ENCODE results near the gene EFCAB6. TPM values are rescaled to one million over a fixed set of nuclear protein-coding genes. Genes with fewer than 3 reads are reported as not detected.

EFCAB6 gene
- total RNA-seq, 1 donor from 2014 or later = 1.1 TPM

GRCh38 chr22:43693249-43693648 lies 118.9 kb downstream of the EFCAB6 start:
- Mint-ChIP-seq H3K27ac (ENCODE audit: unreplicated experiment) (no peak overlapping the region), H3K4me1 (ENCODE audit: low read depth) (no peaks in the 10 kb centered on the region)
- no peak for TF ChIP-seq CTCF (IDR thresholded peaks at IDR 0.05)

GRCh38 chr22:43689356-43689755 lies 122.7 kb downstream of the EFCAB6 start:
- no peak overlapping the region for H3K4me3 Mint-ChIP-seq (ENCODE audit: unreplicated experiment)
- no peaks in the 10 kb centered on the region for H3K4me1 Mint-ChIP-seq (ENCODE audit: low read depth)
- H3K9me3 Mint-ChIP-seq (ENCODE audit: low read depth) = peaks cover 5% of the 10 kb centered on the region
- TF ChIP-seq CTCF (IDR thresholded peaks at IDR 0.05) = no peak
- H3K27ac Mint-ChIP-seq (ENCODE audit: unreplicated experiment) = no peak overlapping the region
- no peaks in the 10 kb centered on the region for H3K36me3 Mint-ChIP-seq (ENCODE audit: low read depth)
- DNase-seq (ENCODE audit: low spot score) = no peak
- peaks cover 19% of the 10 kb centered on the region for H3K27me3 Mint-ChIP-seq (ENCODE audit: low read depth)

More at GRCh38 chr22:43693249-43693648, 118.9 kb downstream of the EFCAB6 start:
- no peak for DNase-seq (ENCODE audit: low spot score)
- Mint-ChIP-seq H3K9me3 (ENCODE audit: low read depth) (peaks cover 5% of the 10 kb centered on the region), H3K36me3 (ENCODE audit: low read depth) (no peaks in the 10 kb centered on the region), H3K27me3 (ENCODE audit: low read depth) (peaks cover 22% of the 10 kb centered on the region), H3K4me3 (ENCODE audit: unreplicated experiment) (no peak overlapping the region)

- no peaks in the 10 kb centered on the region for H3K36me3 Mint-ChIP-seq (ENCODE audit: low read depth)
- H3K4me3 Mint-ChIP-seq (ENCODE audit: unreplicated experiment) = no peak overlapping the region
- no peak overlapping the region for H3K27ac Mint-ChIP-seq (ENCODE audit: unreplicated experiment)
- peaks cover 9% of the 10 kb centered on the region for H3K9me3 Mint-ChIP-seq (ENCODE audit: low read depth)
- H3K27me3 Mint-ChIP-seq (ENCODE audit: low read depth) = peaks cover 16% of the 10 kb centered on the region
- DNase-seq (ENCODE audit: low spot score) = no peak
- no peaks in the 10 kb centered on the region for H3K4me1 Mint-ChIP-seq (ENCODE audit: low read depth)
- TF ChIP-seq CTCF (IDR thresholded peaks at IDR 0.05) = no peak
Observed at GRCh38 chr22:43682851-43683250, 129.3 kb downstream of the EFCAB6 start.

GRCh38 chr22:43681731-43682360 lies 130.3 kb downstream of the EFCAB6 start:
- H3K9me3 Mint-ChIP-seq (ENCODE audit: low read depth) = peaks cover 9% of the 10 kb centered on the region
- peaks cover 16% of the 10 kb centered on the region for H3K27me3 Mint-ChIP-seq (ENCODE audit: low read depth)
- no peak overlapping the region for H3K4me3 Mint-ChIP-seq (ENCODE audit: unreplicated experiment)
- no peak for DNase-seq (ENCODE audit: low spot score)
- no peak overlapping the region for H3K27ac Mint-ChIP-seq (ENCODE audit: unreplicated experiment)
- no peaks in the 10 kb centered on the region for H3K36me3 Mint-ChIP-seq (ENCODE audit: low read depth)
- H3K4me1 Mint-ChIP-seq (ENCODE audit: low read depth) = no peaks in the 10 kb centered on the region
- no peak for TF ChIP-seq CTCF (IDR thresholded peaks at IDR 0.05)

- H3K4me3 Mint-ChIP-seq (ENCODE audit: unreplicated experiment) = no peak overlapping the region
- peaks cover 4% of the 10 kb centered on the region for H3K9me3 Mint-ChIP-seq (ENCODE audit: low read depth)
- DNase-seq (ENCODE audit: low spot score) = no peak
- no peak overlapping the region for H3K27ac Mint-ChIP-seq (ENCODE audit: unreplicated experiment)
- H3K27me3 Mint-ChIP-seq (ENCODE audit: low read depth) = peaks cover 9% of the 10 kb centered on the region
- H3K4me1 Mint-ChIP-seq (ENCODE audit: low read depth) = no peaks in the 10 kb centered on the region
- no peaks in the 10 kb centered on the region for H3K36me3 Mint-ChIP-seq (ENCODE audit: low read depth)
- TF ChIP-seq CTCF (IDR thresholded peaks at IDR 0.05) = no peak
Observed at GRCh38 chr22:43670513-43670912, 141.6 kb downstream of the EFCAB6 start.

Data from chondrocyte (in vitro differentiated cells).